ENCODE data around the gene COL27A1.

Gene COL27A1

DNA sequence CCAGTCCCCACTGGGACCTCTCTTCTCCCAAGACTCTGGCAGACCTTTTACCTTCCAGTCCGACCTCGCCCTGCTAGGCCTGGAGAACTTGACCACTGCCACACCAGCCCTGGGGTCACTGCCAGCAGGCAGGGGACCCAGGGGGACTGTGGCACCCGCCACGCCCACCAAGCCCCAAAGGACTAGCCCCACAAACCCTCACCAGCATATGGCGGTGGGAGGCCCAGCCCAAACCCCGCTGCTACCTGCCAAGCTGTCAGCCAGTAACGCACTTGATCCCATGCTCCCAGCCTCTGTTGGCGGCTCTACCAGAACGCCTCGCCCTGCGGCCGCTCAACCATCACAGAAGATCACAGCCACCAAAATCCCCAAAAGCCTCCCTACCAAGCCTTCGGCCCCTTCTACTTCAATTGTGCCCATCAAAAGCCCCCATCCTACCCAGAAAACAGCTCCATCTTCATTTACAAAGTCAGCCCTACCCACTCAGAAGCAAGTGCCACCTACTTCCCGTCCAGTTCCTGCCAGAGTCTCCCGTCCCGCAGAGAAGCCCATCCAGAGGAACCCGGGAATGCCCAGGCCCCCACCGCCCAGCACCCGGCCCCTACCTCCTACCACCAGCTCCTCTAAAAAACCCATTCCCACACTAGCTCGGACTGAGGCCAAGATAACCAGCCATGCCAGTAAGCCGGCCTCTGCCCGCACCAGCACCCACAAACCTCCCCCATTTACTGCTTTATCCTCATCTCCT is 13.1 kb downstream of the COL27A1 start:
- H3K27me3 ChIP-seq = no peaks in the 10 kb centered on the region
- peak overlapping the region in 3 of 11 experiments; percentile 18 to 37 (median 29); a peak in 4 of 22 replicates for H3K27ac ChIP-seq
- H3K4me2 ChIP-seq = peak overlapping the region in 6 of 11 experiments; percentile 2 to 85 (median 75); a peak in 9 of 22 replicates
- peaks cover 0 to 5% (median 0%) of the 10 kb centered on the region in 11 experiments; a peak in 1 of 22 replicates for H3K9me3 ChIP-seq (replicated peaks in 1 of 11)
- H4K20me1 ChIP-seq = peaks cover 0 to 100% (median 92%) of the 10 kb centered on the region in 11 experiments; a peak in 20 of 22 replicates
- peaks cover 35 to 79% (median 70%) of the 10 kb centered on the region in 11 experiments; a peak in 21 of 22 replicates for H3K36me3 ChIP-seq
- no peak for TF ChIP-seq Cebpa-rat (IDR thresholded peaks at IDR 0.05)
- H3K4me3 ChIP-seq = no peak overlapping the region
- H3K4me1 ChIP-seq = peaks cover 23 to 78% (median 67%) of the 10 kb centered on the region in 10 experiments
- H3K9ac ChIP-seq = no peak overlapping the region

DNA sequence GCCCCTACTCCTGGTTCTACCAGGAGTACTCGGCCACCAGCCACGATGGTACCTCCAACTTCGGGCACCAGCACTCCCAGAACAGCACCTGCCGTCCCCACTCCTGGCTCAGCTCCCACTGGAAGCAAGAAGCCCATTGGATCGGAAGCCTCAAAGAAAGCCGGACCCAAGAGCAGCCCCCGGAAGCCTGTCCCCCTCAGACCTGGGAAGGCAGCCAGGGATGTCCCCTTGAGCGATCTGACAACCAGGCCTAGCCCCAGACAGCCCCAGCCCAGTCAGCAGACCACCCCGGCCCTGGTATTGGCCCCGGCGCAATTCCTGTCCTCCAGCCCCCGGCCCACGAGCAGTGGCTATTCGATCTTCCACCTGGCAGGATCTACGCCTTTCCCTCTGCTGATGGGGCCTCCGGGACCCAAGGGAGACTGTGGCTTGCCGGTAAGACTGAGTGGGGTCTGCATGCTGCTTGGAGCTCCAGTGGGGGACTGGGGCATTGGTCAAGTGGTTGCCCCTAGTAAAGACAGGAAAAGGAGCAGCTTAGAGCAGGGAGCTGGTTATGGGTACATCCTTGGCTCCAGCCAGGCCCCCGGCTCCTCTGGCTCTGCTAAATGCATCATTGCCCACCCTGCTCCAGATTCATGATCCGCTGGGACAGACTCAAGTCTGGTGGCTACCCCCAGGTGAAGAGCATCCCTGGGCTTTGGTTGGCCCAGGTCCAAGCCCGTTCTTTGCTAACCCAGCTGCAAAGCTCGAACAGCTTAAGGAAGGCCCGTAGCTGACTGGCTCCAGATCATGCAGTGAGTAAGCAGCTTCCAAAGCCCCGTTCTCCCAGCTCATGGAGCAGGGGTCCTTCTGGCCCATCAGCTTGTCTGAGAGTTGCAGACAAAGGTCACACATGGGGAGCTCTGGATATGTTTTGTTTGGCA is 14.0 kb downstream of the COL27A1 start:
- peaks cover 35 to 78% (median 67%) of the 10 kb centered on the region in 11 experiments; a peak in 21 of 22 replicates for H3K36me3 ChIP-seq
- peaks cover 17 to 78% (median 66%) of the 10 kb centered on the region in 10 experiments for H3K4me1 ChIP-seq
- H3K27me3 ChIP-seq = no peaks in the 10 kb centered on the region
- H3K9ac ChIP-seq = no peak overlapping the region; a peak in 1 of 22 replicates
- peak overlapping the region in 3 of 11 experiments; percentile 18 to 83 (median 71); a peak in 3 of 22 replicates for H3K4me2 ChIP-seq
- peaks cover 0 to 99% (median 84%) of the 10 kb centered on the region in 11 experiments; a peak in 20 of 22 replicates for H4K20me1 ChIP-seq
- no peak overlapping the region for H3K4me3 ChIP-seq
- TF ChIP-seq Cebpa-rat (IDR thresholded peaks at IDR 0.05) = no peak
- no peak overlapping the region; a peak in 1 of 22 replicates for H3K27ac ChIP-seq
- H3K9me3 ChIP-seq (replicated peaks in 1 of 11) = peaks cover 0 to 5% (median 0%) of the 10 kb centered on the region in 11 experiments; a peak in 1 of 22 replicates

- no peaks in the 10 kb centered on the region for H3K27me3 ChIP-seq
- no peak overlapping the region for H3K27ac ChIP-seq
- H3K4me2 ChIP-seq = no peak overlapping the region
- H3K36me3 ChIP-seq = peaks cover 35 to 77% (median 63%) of the 10 kb centered on the region in 11 experiments; a peak in 21 of 22 replicates
- TF ChIP-seq Cebpa-rat (IDR thresholded peaks at IDR 0.05) = no peak
- H3K4me1 ChIP-seq = peaks cover 21 to 84% (median 72%) of the 10 kb centered on the region in 10 experiments
- peaks cover 0 to under 1% (median 0%) of the 10 kb centered on the region in 11 experiments; a peak in 1 of 22 replicates for H3K9me3 ChIP-seq (replicated peaks in 1 of 11)
- H4K20me1 ChIP-seq = peaks cover 0 to 99% (median 80%) of the 10 kb centered on the region in 11 experiments; a peak in 19 of 22 replicates
- no peak overlapping the region; a peak in 1 of 22 replicates for H3K9ac ChIP-seq
- H3K4me3 ChIP-seq = no peak overlapping the region
Measured at GRCh38 chr9:114169952-114170770, 14.8 kb downstream of the COL27A1 start.

GRCh38 chr9:114170771-114171461 is 15.6 kb downstream of the COL27A1 start:
- no peaks in the 10 kb centered on the region for H3K27me3 ChIP-seq
- no peak overlapping the region for H3K27ac ChIP-seq
- H4K20me1 ChIP-seq = peaks cover 0 to 99% (median 78%) of the 10 kb centered on the region in 11 experiments; a peak in 19 of 22 replicates
- H3K4me1 ChIP-seq = peaks cover 28 to 86% (median 76%) of the 10 kb centered on the region in 10 experiments
- H3K9ac ChIP-seq = peak overlapping the region in 1 of 11 experiments; percentile 29; a peak in 1 of 22 replicates
- H3K9me3 ChIP-seq (replicated peaks in 1 of 11) = no peaks in the 10 kb centered on the region
- TF ChIP-seq Cebpa-rat (IDR thresholded peaks at IDR 0.05) = no peak
- no peak overlapping the region for H3K4me2 ChIP-seq
- H3K36me3 ChIP-seq = peaks cover 35 to 74% (median 55%) of the 10 kb centered on the region in 11 experiments; a peak in 21 of 22 replicates
- no peak overlapping the region for H3K4me3 ChIP-seq

DNA sequence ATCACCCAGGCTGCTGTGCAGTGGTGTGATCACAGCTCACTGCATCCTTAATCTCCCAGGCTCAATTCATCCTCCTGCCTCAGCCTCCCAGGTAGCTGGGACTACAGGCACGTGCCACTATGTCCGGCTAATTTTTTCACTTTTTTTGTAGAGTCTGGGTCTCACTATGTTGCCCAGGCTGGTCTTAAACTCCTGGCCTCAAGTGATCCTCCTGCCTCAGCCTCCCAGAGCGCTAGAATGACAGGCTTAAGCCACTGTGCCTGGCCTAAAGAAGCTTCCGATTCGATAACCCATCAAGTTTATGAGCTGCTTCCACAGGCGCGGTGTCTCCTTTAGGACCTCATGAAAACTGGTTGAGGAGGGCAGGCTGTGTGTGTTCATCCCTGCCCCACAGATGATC is 16.2 kb downstream of the COL27A1 start:
- Histone ChIP-seq H3K9ac (peak overlapping the region in 2 of 11 experiments; percentile 10 to 29; a peak in 1 of 22 replicates), H4K20me1 (peaks cover 0 to 99% (median 72%) of the 10 kb centered on the region in 11 experiments; a peak in 19 of 22 replicates), H3K4me2 (peak overlapping the region in 5 of 11 experiments; percentile 9 to 98 (median 68); a peak in 5 of 22 replicates), H3K36me3 (peaks cover 35 to 76% (median 55%) of the 10 kb centered on the region in 11 experiments; a peak in 21 of 22 replicates), H3K27ac (peak overlapping the region in 3 of 11 experiments; percentile 1 to 31 (median 22); a peak in 2 of 22 replicates), H3K9me3 (replicated peaks in 1 of 11) (no peaks in the 10 kb centered on the region), H3K4me1 (peaks cover 30 to 86% (median 76%) of the 10 kb centered on the region in 10 experiments), H3K4me3 (no peak overlapping the region), H3K27me3 (no peaks in the 10 kb centered on the region)
- TF ChIP-seq Cebpa-rat (IDR thresholded peaks at IDR 0.05) = no peak

GRCh38 chr9:114172981-114173833 is 17.9 kb downstream of the COL27A1 start:
- peak overlapping the region in 7 of 11 experiments; percentile 6 to 68 (median 47); a peak in 11 of 22 replicates for H3K9ac ChIP-seq
- H3K9me3 ChIP-seq (replicated peaks in 1 of 11) = no peaks in the 10 kb centered on the region
- H3K4me3 ChIP-seq = no peak overlapping the region
- peak overlapping the region in 10 of 11 experiments; percentile 36 to 98 (median 66); a peak in 21 of 22 replicates for H3K4me2 ChIP-seq
- peaks cover 26 to 63% (median 44%) of the 10 kb centered on the region in 11 experiments; a peak in 21 of 22 replicates for H3K36me3 ChIP-seq
- peaks cover 45 to 86% (median 76%) of the 10 kb centered on the region in 10 experiments for H3K4me1 ChIP-seq
- peaks cover 0 to 98% (median 65%) of the 10 kb centered on the region in 11 experiments; a peak in 18 of 22 replicates for H4K20me1 ChIP-seq
- peak overlapping the region in 7 of 11 experiments; percentile 16 to 59 (median 42); a peak in 10 of 22 replicates for H3K27ac ChIP-seq
- TF ChIP-seq Cebpa-rat (IDR thresholded peaks at IDR 0.05) = no peak
- H3K27me3 ChIP-seq = no peaks in the 10 kb centered on the region

Measured in BLaER1 treated with 17β-estradiol and CSF1 and Interleukin-3, amounts not matched to agents 10 nM and 100 nM (cell line).